K562 (cell line): Measurements from ENCODE around the gene ZFAND3. TPM values are rescaled to one million over a fixed set of nuclear protein-coding genes. Genes with fewer than 3 reads are reported as not detected.

ENCODE experiments used
- ATAC-seq: fragments of 200-7000 bp; cut with Tn5 transposase; 3 replicates; pipeline ENCODE4 v1.9.1; 2020; ENCODE audit warnings: moderate library complexity
- BruUV-seq: library from RNA; stranded (reverse); fragments of 400-500 nt; replicated peaks from 2 replicates; lab custom pipeline; 2021; lab: Mats Ljungman, UMichigan
- CTCF ChIA-PET: fragments of 300-600 bp; formaldehyde crosslinking; extraction: SDS; loops from one replicate; lab custom pipeline; 2021; ENCODE audit warnings: low intra/inter-chr PET ratio; lab: Yijun Ruan, JAX
- POLR2A ChIA-PET: fragments of 300-600, 350-650 bp; sonication (Branson Sonifier 250); formaldehyde crosslinking; extraction: SDS; loops from one replicate; lab custom pipeline; 2021; ENCODE audit warnings: antibody characterized with exemption, inconsistent platforms; lab: Yijun Ruan, JAX
- DNase-seq, 4 experiments: peaks; one replicate each; pipeline versions ENCODE4 v3.0.0 to v3.0.0-alpha.2; 2011 to 2018; ENCODE audit warnings: low spot score in 3 of 4, mixed read lengths in 3 of 4; ENCODE audit errors: extremely low read depth in 1 of 4
- FAIRE-seq: peaks from 2 replicates; lab custom pipeline; 2011; peaks lifted over from hg19 to GRCh38; lab: Jason Lieb, UNC
- H2AFZ ChIP-seq: 2 replicates; pipeline ENCODE4 v1.6.0; 2011; ENCODE audit warnings: low read depth, low read length, control low read depth, inconsistent platforms
- H3K27ac ChIP-seq: fragments of 200-600 bp; 3 replicates; pipeline ENCODE4 v1.8.0; 2011; ENCODE audit warnings: low read depth, mild to moderate bottlenecking, control low read depth, inconsistent platforms, low read length, moderate library complexity, mixed read lengths; ENCODE audit errors: extremely low read depth
- H3K27me3 ChIP-seq, 2 experiments: fragments of 300-600 bp in 1 of 2; 2 replicates in 1 of 2; 3 replicates in 1 of 2; pipeline versions ENCODE4 v1.6.0 to v1.8.0; 2011; ENCODE audit warnings: inconsistent platforms in 2 of 2, low read length in 2 of 2, mild to moderate bottlenecking in 1 of 2, mixed read lengths in 1 of 2, moderate library complexity in 1 of 2; ENCODE audit not compliant: control insufficient read depth in 2 of 2, insufficient read depth in 2 of 2
- H3K36me3 ChIP-seq: fragments of 300-600 bp; 3 replicates; pipeline ENCODE4 v1.8.0; 2011; ENCODE audit warnings: mild to moderate bottlenecking, low read length, inconsistent platforms; ENCODE audit not compliant: control insufficient read depth, insufficient read depth
- H3K4me1 ChIP-seq, 2 experiments: fragments of 200-600 bp in 1 of 2; replicated peaks in 1 of 2; 2 replicates in 1 of 2; 3 replicates in 1 of 2; pipeline versions ENCODE4 v1.5.1 to v1.8.0; 2011; ENCODE audit warnings: inconsistent platforms in 2 of 2, low read length in 2 of 2, mild to moderate bottlenecking in 1 of 2, mixed read lengths in 1 of 2, moderate library complexity in 1 of 2; ENCODE audit not compliant: control insufficient read depth in 2 of 2, insufficient read depth in 2 of 2
- H3K4me2 ChIP-seq: 2 replicates; pipeline ENCODE4 v1.6.1; 2011; ENCODE audit warnings: low read length, control low read depth, inconsistent platforms, mixed read lengths; ENCODE audit not compliant: insufficient read depth
- H3K4me3 ChIP-seq: fragments of 200-600 bp; sonication (generic), shearing (Covaris generic); 2 replicates; pipeline ENCODE4 v1.5.1; 2016; ENCODE audit warnings: control low read depth, inconsistent platforms
- H3K79me2 ChIP-seq: fragments of 200-600 bp; 3 replicates; pipeline ENCODE4 v1.8.0; 2011; ENCODE audit warnings: low read length, inconsistent platforms; ENCODE audit not compliant: control insufficient read depth, insufficient read depth
- H3K9ac ChIP-seq, 2 experiments: 2 replicates each; pipeline versions ENCODE4 v1.6.0 to v1.6.1; 2011; ENCODE audit warnings: low read depth in 2 of 2, low read length in 2 of 2, control low read depth in 1 of 2, inconsistent platforms in 1 of 2, mild to moderate bottlenecking in 1 of 2, mixed read lengths in 1 of 2; ENCODE audit not compliant: insufficient read depth in 1 of 2
- H3K9me1 ChIP-seq: one replicate; pipeline ENCODE4 v1.6.0; 2011; ENCODE audit warnings: inconsistent platforms, mild to moderate bottlenecking, low read length, moderate library complexity; ENCODE audit not compliant: control insufficient read depth, insufficient read depth
- H3K9me3 ChIP-seq: replicated peaks from 2 replicates; pipeline ENCODE4 v1.5.1; 2011; ENCODE audit warnings: low read depth, low read length, inconsistent platforms; ENCODE audit not compliant: control insufficient read depth, insufficient read depth
- H4K20me1 ChIP-seq: replicated peaks from 2 replicates; pipeline ENCODE4 v1.6.1; 2011; ENCODE audit warnings: low read length, inconsistent platforms, mixed read lengths; ENCODE audit not compliant: control insufficient read depth, insufficient read depth
- BACH1 ChIP-seq: fragments of 200-800 bp; sonication (Bioruptor generic); IDR thresholded peaks from 2 replicates; pipeline ENCODE4 v1.6.1; 2016; ENCODE audit warnings: missing genetic modification characterization, missing compliant biosample characterization
- BCLAF1 ChIP-seq, 2 experiments: fragments of 450-650 bp in 1 of 2; IDR thresholded peaks; 2 replicates each; pipeline ENCODE4 v1.6.1; 2011 to 2017; ENCODE audit warnings: low read depth in 2 of 2, antibody characterized with exemption in 1 of 2, borderline replicate concordance in 1 of 2, low read length in 1 of 2, mild to moderate bottlenecking in 1 of 2, mixed read lengths in 1 of 2; ENCODE audit not compliant: control insufficient read depth in 1 of 2
- BRD9 ChIP-seq: fragments of 450-650 bp; IDR thresholded peaks from 2 replicates; pipeline ENCODE4 v1.6.1; 2018; ENCODE audit warnings: low read depth; ENCODE audit not compliant: partially characterized antibody
- CHD1 ChIP-seq: fragments of 200-600 bp; sonication (generic); IDR thresholded peaks from one replicate; pipeline ENCODE4 v1.6.1; 2012; ENCODE audit warnings: mild to moderate bottlenecking, moderate library complexity, low read length, inconsistent platforms
- EP300 ChIP-seq: IDR thresholded peaks from 2 replicates; pipeline ENCODE4 v1.6.1; 2012; ENCODE audit warnings: low read length, improper control_type of control experiment
- GTF2A2 ChIP-seq: IDR thresholded peaks from 2 replicates; pipeline ENCODE4 v1.6.1; 2016; ENCODE audit warnings: mild to moderate bottlenecking, missing genetic modification characterization, missing compliant biosample characterization
- MED1 ChIP-seq: sonication (generic); formaldehyde crosslinking; IDR thresholded peaks from 2 replicates; pipeline ENCODE4 v1.8.1; 2023; ENCODE audit warnings: missing genetic modification reagents, borderline replicate concordance
- MEIS2 ChIP-seq: fragments of 450-650 bp; IDR thresholded peaks from 2 replicates; pipeline ENCODE4 v1.6.1; 2014; ENCODE audit warnings: mild to moderate bottlenecking; ENCODE audit not compliant: partially characterized antibody
- NFIX ChIP-seq: fragments of 250-450 bp; sonication (Bioruptor Pico); IDR thresholded peaks from 2 replicates; pipeline ENCODE4 v1.4.0; 2020; ENCODE audit warnings: low read depth, mild to moderate bottlenecking, moderate library complexity
- RBFOX2 ChIP-seq: fragments of 200-400 bp; formaldehyde crosslinking; IDR thresholded peaks from 2 replicates; pipeline ENCODE4 v1.6.1; 2017; ENCODE audit warnings: low read depth, mild to moderate bottlenecking, low read length, moderate library complexity
- SRF ChIP-seq, 2 experiments: fragments of 250-450, 450-650 bp in 1 of 2; sonication (Bioruptor Pico) in 1 of 2; sonication (generic) in 1 of 2; formaldehyde crosslinking; IDR thresholded peaks; 2 replicates each; pipeline versions ENCODE4 v1.5.0 to v1.5.1; 2020 to 2022; ENCODE audit warnings: mild to moderate bottlenecking in 1 of 2, missing genetic modification reagents in 1 of 2
- YBX1 ChIP-seq: fragments of 450-650 bp; IDR thresholded peaks from 2 replicates; pipeline ENCODE4 v1.7.1; 2016; ENCODE audit warnings: mild to moderate bottlenecking
- ZFP91 ChIP-seq: sonication (generic); formaldehyde crosslinking; IDR thresholded peaks from 2 replicates; pipeline ENCODE4 v1.8.0; 2022; ENCODE audit warnings: mild to moderate bottlenecking, missing genetic modification reagents
- ZNF436 ChIP-seq: fragments of 250-450, 450-650 bp; sonication (Bioruptor Pico); formaldehyde crosslinking; IDR thresholded peaks from 2 replicates; pipeline ENCODE4 v1.7.0; 2020; ENCODE audit warnings: mild to moderate bottlenecking
- WGBS: fragments of 100-300 bp; shearing (Covaris generic); methylation state at CpG from one replicate; pipeline ENCODE4 v1.1.6; 2016; ENCODE audit warnings: low coverage, mixed read lengths; ENCODE audit not compliant: insufficient coverage; ENCODE audit errors: missing lambda C conversion rate; 5-methylcytosine and 5-hydroxymethylcytosine counted together
- in situ Hi-C: fragments of 300-500 bp; cut with MboI; formaldehyde crosslinking; loops from 4 replicates; pipeline ENCODE4 v1.15.0; 2018; ENCODE audit warnings: inconsistent platforms, mixed read lengths
- intact Hi-C: fragments of 100-400 bp; cut with micrococcal nuclease; formaldehyde crosslinking; loops from 2 replicates; pipeline ENCODE4 v1.14.2; 2022
- polyA plus RNA-seq, 8 experiments: library from polyadenylated mRNA; depleted of rRNA in 4 of 8; stranded (reverse) in 5 of 8; unstranded in 3 of 8; fragments of >200 nt; fragmentation: Nextera tagmentation in 2 of 8; fragmentation: Illumina TruSeq in 1 of 8; extraction: Ambion mirVana in 2 of 8; extraction: Trizol in 1 of 8; gene quantifications; 2 replicates each; pipeline versions ENCODE4 v1.2.1 to v1.2.3, GENCODE V29; 2011 to 2014; ENCODE audit warnings: inconsistent platforms in 1 of 8, missing spikeins in 1 of 8
- total RNA-seq, 7 experiments: library from RNA; depleted of rRNA in 6 of 7; stranded (reverse); fragments of >200 nt in 6 of 7; fragmentation: Illumina TruSeq in 2 of 7; extraction: Trizol in 2 of 7; gene quantifications; 2 replicates each; pipeline versions ENCODE4 v1.2.1 to v1.2.3, GENCODE V29; 2011 to 2021; ENCODE audit warnings: low replicate concordance in 1 of 7

The ZFAND3 gene
- total and polyA plus RNA-seq, 9 of the 15 experiments (the other 6 are each of a cell fraction or from before 2014, with no cell fraction given) = 0.81 to 26.6 (median 11.8) TPM

- TF ChIP-seq CHD1 (no peak), ZNF436 (no peak), SRF (CRISPR knock-in tag; IDR thresholded peaks at IDR 0.05) (peak in 1 of 2 experiments; percentile 37; a peak in 1 of 4 replicates), ZFP91 (CRISPR knock-in tag) (no peak), YBX1 (no peak)
These were observed 18.8 kb downstream of the ZFAND3 start (continued) for GRCh38 chr6:37838219-37838921.

DNA sequence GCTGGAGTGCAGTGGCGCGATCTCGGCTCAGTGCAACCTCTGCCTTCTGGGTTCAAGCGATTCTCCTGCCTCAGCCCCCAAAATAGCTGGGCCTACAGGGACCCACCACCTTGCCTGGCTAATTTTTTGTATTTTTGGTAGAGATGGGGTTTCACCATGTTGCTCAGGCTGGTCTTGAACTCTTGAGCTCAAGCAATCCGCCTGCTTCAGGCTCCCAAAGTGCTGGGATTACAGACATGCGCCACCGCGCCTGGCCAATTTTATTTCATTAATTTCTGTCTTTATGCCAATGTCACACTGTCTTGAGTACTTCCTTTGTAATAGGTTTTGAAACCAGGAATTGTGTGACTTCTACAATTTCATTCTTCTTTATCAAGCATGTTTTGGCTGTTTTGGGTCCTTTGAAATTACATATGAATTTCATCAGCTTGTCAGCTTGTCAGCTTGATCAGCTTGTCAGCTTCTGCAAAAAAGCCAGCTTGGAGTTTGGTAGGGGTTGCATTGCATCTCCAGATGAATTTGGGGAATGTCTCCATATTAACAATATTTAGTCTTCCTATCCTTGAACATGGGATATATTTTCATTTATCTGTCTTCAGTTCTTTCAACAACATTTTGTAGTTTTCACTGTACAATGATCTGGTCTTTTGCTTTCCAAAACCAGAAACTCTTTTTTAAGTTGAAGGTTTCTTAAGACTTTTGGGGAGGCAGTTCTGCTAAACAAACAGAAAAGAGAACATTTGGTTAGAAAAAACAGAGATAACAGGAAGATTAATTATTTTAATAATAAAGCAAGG lies 20.8 kb downstream of the ZFAND3 start:
- Histone ChIP-seq H3K9me3 (no peaks in the 10 kb centered on the region), H3K4me3 (no peak overlapping the region), H3K79me2 (peaks cover 66% of the 10 kb centered on the region), H3K4me1 (peaks cover 2 to 14% of the 10 kb centered on the region in 2 experiments; a peak in 3 of 5 replicates), H3K4me2 (peak overlapping the region; percentile 10; the same call in 1 of the 2 replicates), H3K27ac (peak overlapping the region; percentile 57; the same call in 2 of the 3 replicates), H3K9me1 (no peaks in the 10 kb centered on the region), H2AFZ (no peak overlapping the region), H4K20me1 (no peaks in the 10 kb centered on the region), H3K27me3 (no peaks in the 10 kb centered on the region), H3K9ac (peak overlapping the region in 1 of 2 experiments; percentile 44; a peak in 1 of 4 replicates), H3K36me3 (peaks cover 3% of the 10 kb centered on the region; the same call in 1 of the 3 replicates)
- ATAC-seq (peak; percentile 82), DNase-seq (no peak), FAIRE-seq (no peak)
- CTCF ChIA-PET = no interaction called here
- intact Hi-C loops (loop anchor here (2.0 kb wide), 1 partner anchor 22 kb away; the partner anchor contains the start of gene ZFAND3), in situ Hi-C loops (no loop called here)
- 84% methylated on average over 8 of the region's 8 CpGs for WGBS
- no TSS peak for BruUV-seq
- POLR2A ChIA-PET = interaction anchor here (0.7 to 1.5 kb wide), 7 partner anchors 9 to 26 kb away, joined by 3 to 9 read pairs (median 4); partner anchors contain the start of gene ZFAND3
- peak; percentile 92 for TF ChIP-seq EP300
- peak; percentile 96 for TF ChIP-seq MEIS2
- TF ChIP-seq BACH1 (tag) = peak; percentile 72; the same call in 1 of the 2 replicates
- peak; percentile 88 for TF ChIP-seq BRD9
- TF ChIP-seq MED1 (CRISPR knock-in tag) = no peak
- TF ChIP-seq NFIX (CRISPR knock-in tag) = no peak
- TF ChIP-seq RBFOX2 = peak; percentile 31
- peak; percentile 80 for TF ChIP-seq GTF2A2 (tag)
- TF ChIP-seq BCLAF1 (IDR thresholded peaks at IDR 0.05; ENCODE audit: borderline replicate concordance in 1 of 2, control insufficient read depth in 1 of 2, low read depth in 2 of 2, low read length in 1 of 2) = no peak
